ENCODE measurements around the gene HPCAL1.

The HPCAL1 gene

GRCh38 chr2:10269711-10270610 lies 32.7 kb upstream of the HPCAL1 start:
- DNase-seq (ENCODE audit: low read depth in 2 of 2), result no peak

DNA sequence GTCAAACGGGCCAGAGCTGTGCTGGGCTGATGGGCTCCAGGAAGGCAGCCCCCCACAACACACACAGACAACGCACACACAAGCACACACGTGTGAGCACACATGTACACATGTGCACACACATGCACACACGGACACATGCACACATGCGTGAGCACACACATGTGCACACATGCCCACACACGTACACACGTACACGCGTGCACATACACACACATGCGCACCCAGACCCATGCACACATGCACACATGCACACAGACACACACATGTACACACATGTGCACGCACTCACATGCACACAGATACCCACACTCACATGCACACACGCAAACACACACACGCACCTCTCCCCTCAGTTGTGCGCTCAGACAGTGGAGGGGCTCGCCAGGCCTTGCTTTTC lies 31.2 kb upstream of the HPCAL1 start:
- no peak for DNase-seq (ENCODE audit: low read depth in 2 of 2)

DNA sequence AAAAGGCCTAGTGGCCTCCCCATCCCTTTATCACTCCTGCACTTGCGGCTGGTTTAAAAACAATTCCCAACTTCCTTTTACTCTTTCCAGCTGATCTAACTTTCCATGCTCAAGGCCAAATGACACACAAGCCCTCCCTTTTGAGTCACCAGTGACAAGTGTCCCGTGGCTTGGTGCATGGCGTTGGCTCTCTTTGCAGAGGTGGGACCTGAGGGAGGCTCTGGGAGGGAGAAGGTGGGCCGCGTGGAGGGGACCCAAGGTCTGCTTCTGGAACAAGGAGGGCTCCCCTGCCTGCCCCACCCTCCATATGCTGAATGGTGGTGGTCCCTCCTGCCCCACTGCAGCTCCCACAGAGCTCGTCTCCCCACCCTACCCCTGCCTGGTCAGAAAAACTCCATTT lies 30.8 kb upstream of the HPCAL1 start:
- no peak for DNase-seq (ENCODE audit: low read depth in 2 of 2)

GRCh38 chr2:10272464-10272863 lies 30.2 kb upstream of the HPCAL1 start:
- DNase-seq (ENCODE audit: low read depth in 2 of 2), result no peak

- DNase-seq (ENCODE audit: low read depth in 2 of 2), result no peak
These were observed 29.2 kb upstream of the HPCAL1 start for GRCh38 chr2:10273215-10274175.

GRCh38 chr2:10274376-10274775 lies 28.3 kb upstream of the HPCAL1 start:
- DNase-seq (ENCODE audit: low read depth in 2 of 2), result no peak

GRCh38 chr2:10274983-10275802 lies 27.5 kb upstream of the HPCAL1 start:
- DNase-seq (ENCODE audit: low read depth in 2 of 2), result no peak

GRCh38 chr2:10276481-10277292 lies 26.0 kb upstream of the HPCAL1 start:
- no peak for DNase-seq (ENCODE audit: low read depth in 2 of 2)

DNA sequence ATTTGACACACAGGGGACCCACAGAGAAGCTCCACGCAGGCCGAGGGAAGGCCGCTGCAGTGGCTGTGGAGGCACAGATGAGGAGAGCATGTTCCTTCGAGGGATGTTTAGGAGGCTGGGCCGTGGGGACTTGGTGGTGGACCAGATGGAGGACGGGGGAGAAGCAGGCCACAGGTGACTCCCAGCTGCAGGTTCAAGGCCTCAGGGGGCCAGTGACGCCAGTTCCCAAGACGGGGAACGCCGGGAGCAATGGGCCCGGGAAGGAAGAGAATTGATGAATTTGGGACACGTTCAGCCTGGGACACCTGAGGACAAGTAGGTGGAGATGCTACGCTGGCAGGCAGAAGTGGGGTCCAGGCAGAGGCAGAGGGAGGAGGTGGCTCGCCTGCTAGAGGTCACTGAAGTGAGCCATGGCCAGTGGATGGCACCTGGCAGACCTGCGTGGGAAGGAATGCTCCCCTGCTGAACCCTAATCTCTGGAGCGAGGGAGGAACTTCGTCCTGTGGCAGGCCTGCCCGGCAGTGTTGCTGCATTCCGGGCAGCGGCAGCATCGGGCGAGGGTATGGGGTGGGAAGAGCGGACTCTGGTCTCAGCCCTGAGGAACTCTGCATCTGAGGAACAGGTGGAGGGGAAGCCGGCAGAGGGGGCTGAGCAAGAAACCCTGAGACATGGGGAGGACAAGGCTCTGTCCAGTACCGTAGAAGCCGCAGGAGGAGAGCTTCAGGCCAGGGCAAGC lies 25.2 kb upstream of the HPCAL1 start:
- no peak for DNase-seq (ENCODE audit: low read depth in 2 of 2)

- no peak for DNase-seq (ENCODE audit: low read depth in 2 of 2)
These were observed 24.5 kb upstream of the HPCAL1 start for GRCh38 chr2:10278029-10278762.

- no peak for DNase-seq (ENCODE audit: low read depth in 2 of 2)
These were observed 23.8 kb upstream of the HPCAL1 start for GRCh38 chr2:10278763-10279471.

DNA sequence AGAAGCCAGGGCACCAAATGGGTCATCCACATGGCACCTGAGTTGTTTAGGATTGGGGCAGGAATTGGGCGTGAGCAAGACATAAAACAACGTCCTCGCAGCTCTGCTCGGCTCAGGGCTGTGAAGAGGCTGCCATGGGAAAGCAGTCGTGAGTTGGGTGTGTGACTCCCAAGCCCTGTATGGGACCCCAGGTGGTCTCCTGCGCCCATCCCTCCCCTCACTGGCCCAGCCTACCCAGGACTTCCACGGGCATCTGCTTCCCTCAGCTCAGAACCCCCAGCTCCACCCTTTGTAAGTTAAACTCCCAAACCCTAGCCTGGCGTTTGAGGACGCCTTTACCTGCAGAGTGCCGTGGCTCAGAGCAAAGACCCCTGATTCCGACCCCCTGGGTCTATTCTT lies 23.2 kb upstream of the HPCAL1 start:
- DNase-seq (ENCODE audit: low read depth in 2 of 2), result no peak

DNA sequence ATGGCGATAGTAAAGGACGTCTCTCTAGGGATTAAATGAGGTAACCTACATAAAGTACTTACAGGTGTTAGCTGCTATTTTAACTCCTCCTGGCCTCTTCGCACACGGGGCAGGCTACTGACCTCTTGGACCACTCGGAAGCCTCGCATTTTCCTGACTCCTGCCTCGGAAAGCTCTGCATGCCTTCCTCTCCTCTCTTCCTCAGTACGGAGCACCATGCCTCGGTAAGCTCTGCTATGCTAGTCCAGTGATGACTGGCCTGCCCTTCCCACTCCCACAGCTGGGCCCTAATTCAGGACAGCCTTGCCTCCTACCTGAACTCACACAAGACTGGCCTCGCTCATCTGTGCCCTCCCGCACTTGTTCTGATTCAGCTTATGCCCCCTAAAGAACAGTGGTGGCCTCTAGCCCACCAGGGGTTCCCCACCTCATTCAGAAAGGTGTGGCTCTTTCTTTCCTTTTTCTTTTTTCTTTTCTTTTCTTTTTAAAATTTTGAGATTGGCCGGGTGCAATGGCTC lies 22.7 kb upstream of the HPCAL1 start:
- DNase-seq (ENCODE audit: low read depth in 2 of 2), result no peak

GRCh38 chr2:10281891-10282290 lies 20.8 kb upstream of the HPCAL1 start:
- DNase-seq (ENCODE audit: low read depth in 2 of 2), result no peak

DNA sequence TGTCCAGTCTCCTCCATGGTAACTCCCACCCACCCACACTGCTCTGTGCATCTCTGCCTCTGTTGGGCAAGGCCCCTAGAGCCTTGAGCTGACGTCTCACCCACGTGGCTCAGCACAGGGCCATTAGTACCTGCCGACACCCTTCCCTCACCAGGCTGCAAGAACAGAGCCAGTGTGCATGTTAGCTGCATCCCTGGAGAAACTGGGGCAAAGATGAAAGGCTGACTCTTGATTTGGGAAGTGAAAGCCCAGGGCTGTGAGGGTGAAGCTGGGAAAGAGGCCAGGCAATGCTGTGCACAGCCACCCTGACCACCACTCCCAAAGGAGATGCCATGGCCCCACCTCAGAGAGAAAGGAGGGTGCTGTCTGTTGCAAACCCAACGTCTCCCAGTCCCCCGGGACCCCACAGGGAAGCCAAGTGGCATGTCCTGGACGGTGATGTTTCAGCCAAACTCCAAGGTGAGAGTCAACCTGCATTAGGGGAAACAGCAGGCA lies 20.0 kb upstream of the HPCAL1 start:
- no peak for DNase-seq (ENCODE audit: low read depth in 2 of 2)

GRCh38 chr2:10283106-10284062 lies 19.3 kb upstream of the HPCAL1 start:
- no peak for DNase-seq (ENCODE audit: low read depth in 2 of 2)
